HepG2 (cell line): ENCODE data around the gene TMEM253. TPM values are rescaled to one million over a fixed set of nuclear protein-coding genes. Genes with fewer than 3 reads are reported as not detected.

Experiments used
- CC2D1A ChIP-seq: sonication (generic); formaldehyde crosslinking; IDR thresholded peaks from 2 replicates; pipeline ENCODE4 v1.8.1; 2023; ENCODE audit warnings: mild to moderate bottlenecking, missing genetic modification reagents
- ETV5 ChIP-seq: IDR thresholded peaks from 2 replicates; pipeline ENCODE4 v1.6.1; 2018; ENCODE audit warnings: missing biosample characterization, missing genetic modification reagents, inconsistent platforms, borderline replicate concordance
- HNRNPH1 ChIP-seq: fragments of 200-400 bp; formaldehyde crosslinking; optimal IDR thresholded peaks from 2 replicates; pipeline ENCODE3; 2017; ENCODE audit warnings: mild to moderate bottlenecking, low read depth, low read length
- IKZF4 ChIP-seq: sonication (generic); formaldehyde crosslinking; IDR thresholded peaks from 2 replicates; pipeline ENCODE4 v1.5.1; 2020; ENCODE audit warnings: borderline replicate concordance, mild to moderate bottlenecking, low read depth, missing genetic modification reagents; ENCODE audit errors: not compliant biosample characterization
- MYC ChIP-seq: sonication (generic); formaldehyde crosslinking; IDR thresholded peaks from 2 replicates; pipeline ENCODE4 v1.9.0; 2021; ENCODE audit warnings: missing genetic modification reagents, borderline replicate concordance
- NCOA1 ChIP-seq: sonication (generic); formaldehyde crosslinking; IDR thresholded peaks from 2 replicates; pipeline ENCODE4 v1.9.0; 2021; ENCODE audit warnings: missing genetic modification reagents
- SCMH1 ChIP-seq: sonication (generic); formaldehyde crosslinking; IDR thresholded peaks from 2 replicates; pipeline ENCODE4 v1.9.0; 2021; ENCODE audit warnings: missing genetic modification reagents, mild to moderate bottlenecking, borderline replicate concordance
- SMAD1 ChIP-seq: sonication (generic); formaldehyde crosslinking; IDR thresholded peaks from 2 replicates; pipeline ENCODE4 v1.4.0; 2020; ENCODE audit warnings: missing genetic modification reagents, low read depth, mild to moderate bottlenecking, borderline replicate concordance
- TBL1XR1 ChIP-seq: fragments of 150-350 bp; IDR thresholded peaks from 2 replicates; pipeline ENCODE4 v1.6.1; 2014; ENCODE audit warnings: borderline replicate concordance, low read length; ENCODE audit not compliant: partially characterized antibody
- TEAD3 ChIP-seq: optimal IDR thresholded peaks from 2 replicates; pipeline ENCODE3; 2016; ENCODE audit warnings: borderline replicate concordance
- ZNF431 ChIP-seq: sonication (generic); formaldehyde crosslinking; IDR thresholded peaks from 2 replicates; pipeline ENCODE4 v1.9.0; 2022; ENCODE audit warnings: missing genetic modification reagents, low read depth, mild to moderate bottlenecking, borderline replicate concordance
- polyA plus RNA-seq, 8 experiments: library from polyadenylated mRNA; depleted of rRNA in 3 of 8; stranded (reverse) in 7 of 8; unstranded in 1 of 8; fragments of >200 nt; fragmentation: Illumina TruSeq in 4 of 8; extraction: Trizol in 4 of 8; gene quantifications; 2 replicates each; pipeline versions ENCODE4 v1.2.1 to v1.2.3, GENCODE V29; 2011 to 2016; ENCODE audit warnings: low read depth in 4 of 8, missing spikeins in 1 of 8, mixed read lengths in 1 of 8; ENCODE audit not compliant: insufficient read depth in 1 of 8
- total RNA-seq, 5 experiments: library from RNA; depleted of rRNA; stranded (reverse); fragments of >200 nt; fragmentation: Illumina TruSeq; extraction: Trizol; gene quantifications; 2 replicates each; pipeline ENCODE4 v1.2.3, GENCODE V29; 2016; ENCODE audit warnings: low read depth in 1 of 5
- TF ChIP-seq, protein P1 (sequence below): sonication (generic); formaldehyde crosslinking; IDR thresholded peaks from 2 replicates; pipeline ENCODE4 v1.8.1; 2023; ENCODE audit warnings: mild to moderate bottlenecking, missing genetic modification reagents
- TF ChIP-seq, protein P2 (sequence below): sonication (generic); formaldehyde crosslinking; IDR thresholded peaks from 2 replicates; pipeline ENCODE4 v1.5.0; 2020; ENCODE audit warnings: mild to moderate bottlenecking, missing genetic modification reagents
- TF ChIP-seq, protein P3 (sequence below): sonication (generic); formaldehyde crosslinking; IDR thresholded peaks from 2 replicates; pipeline ENCODE4 v1.4.0; 2020; ENCODE audit warnings: missing genetic modification reagents
- TF ChIP-seq, protein P4 (sequence below): sonication (generic); formaldehyde crosslinking; IDR thresholded peaks from 2 replicates; pipeline ENCODE4 v1.4.0; 2020; ENCODE audit warnings: missing genetic modification reagents

TMEM253 gene
- total and polyA plus RNA-seq, 2 of the 13 experiments (the other 11 are each of a cell fraction or from before 2014, with no cell fraction given): 0.29 to 0.45 TPM

DNA sequence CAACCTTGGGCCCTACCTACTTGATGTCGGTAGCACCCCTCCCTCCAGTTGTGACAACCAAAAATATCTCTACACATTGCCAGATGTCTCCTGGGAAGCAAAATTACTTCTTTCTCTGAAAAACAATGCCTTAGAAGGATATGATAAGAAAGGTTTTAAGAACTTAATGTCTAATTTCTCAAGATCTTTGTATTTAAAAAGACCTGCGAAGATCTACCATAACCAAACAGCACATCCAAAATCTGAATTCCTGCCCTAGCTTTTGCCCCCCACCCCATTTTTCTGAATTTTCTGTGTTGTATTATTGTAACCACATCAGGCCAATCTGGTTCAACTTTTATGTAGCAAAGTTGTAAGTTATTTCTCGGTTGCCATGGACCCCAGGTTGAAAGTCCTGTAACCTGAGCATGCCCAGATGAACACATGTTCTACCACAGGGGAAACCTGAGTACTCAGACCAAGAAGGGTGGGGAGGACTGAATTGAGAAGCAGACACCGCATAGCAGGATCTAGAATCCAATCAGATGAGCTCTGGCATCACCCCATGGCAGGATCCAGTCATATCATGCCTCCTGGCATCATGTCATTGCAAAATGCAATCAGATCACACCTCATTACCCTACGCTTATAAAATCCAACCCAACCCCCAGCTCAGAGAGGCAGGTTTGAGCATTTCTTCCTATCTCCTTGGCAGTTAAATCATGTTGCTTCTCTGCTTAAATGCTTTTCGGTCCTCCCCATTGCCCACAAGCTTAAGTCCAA lies 8.7 kb downstream of the TMEM253 start (continued):
- TF ChIP-seq, protein P1, sequence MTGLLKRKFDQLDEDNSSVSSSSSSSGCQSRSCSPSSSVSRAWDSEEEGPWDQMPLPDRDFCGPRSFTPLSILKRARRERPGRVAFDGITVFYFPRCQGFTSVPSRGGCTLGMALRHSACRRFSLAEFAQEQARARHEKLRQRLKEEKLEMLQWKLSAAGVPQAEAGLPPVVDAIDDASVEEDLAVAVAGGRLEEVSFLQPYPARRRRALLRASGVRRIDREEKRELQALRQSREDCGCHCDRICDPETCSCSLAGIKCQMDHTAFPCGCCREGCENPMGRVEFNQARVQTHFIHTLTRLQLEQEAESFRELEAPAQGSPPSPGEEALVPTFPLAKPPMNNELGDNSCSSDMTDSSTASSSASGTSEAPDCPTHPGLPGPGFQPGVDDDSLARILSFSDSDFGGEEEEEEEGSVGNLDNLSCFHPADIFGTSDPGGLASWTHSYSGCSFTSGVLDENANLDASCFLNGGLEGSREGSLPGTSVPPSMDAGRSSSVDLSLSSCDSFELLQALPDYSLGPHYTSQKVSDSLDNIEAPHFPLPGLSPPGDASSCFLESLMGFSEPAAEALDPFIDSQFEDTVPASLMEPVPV: no peak
- TF ChIP-seq, protein P2, sequence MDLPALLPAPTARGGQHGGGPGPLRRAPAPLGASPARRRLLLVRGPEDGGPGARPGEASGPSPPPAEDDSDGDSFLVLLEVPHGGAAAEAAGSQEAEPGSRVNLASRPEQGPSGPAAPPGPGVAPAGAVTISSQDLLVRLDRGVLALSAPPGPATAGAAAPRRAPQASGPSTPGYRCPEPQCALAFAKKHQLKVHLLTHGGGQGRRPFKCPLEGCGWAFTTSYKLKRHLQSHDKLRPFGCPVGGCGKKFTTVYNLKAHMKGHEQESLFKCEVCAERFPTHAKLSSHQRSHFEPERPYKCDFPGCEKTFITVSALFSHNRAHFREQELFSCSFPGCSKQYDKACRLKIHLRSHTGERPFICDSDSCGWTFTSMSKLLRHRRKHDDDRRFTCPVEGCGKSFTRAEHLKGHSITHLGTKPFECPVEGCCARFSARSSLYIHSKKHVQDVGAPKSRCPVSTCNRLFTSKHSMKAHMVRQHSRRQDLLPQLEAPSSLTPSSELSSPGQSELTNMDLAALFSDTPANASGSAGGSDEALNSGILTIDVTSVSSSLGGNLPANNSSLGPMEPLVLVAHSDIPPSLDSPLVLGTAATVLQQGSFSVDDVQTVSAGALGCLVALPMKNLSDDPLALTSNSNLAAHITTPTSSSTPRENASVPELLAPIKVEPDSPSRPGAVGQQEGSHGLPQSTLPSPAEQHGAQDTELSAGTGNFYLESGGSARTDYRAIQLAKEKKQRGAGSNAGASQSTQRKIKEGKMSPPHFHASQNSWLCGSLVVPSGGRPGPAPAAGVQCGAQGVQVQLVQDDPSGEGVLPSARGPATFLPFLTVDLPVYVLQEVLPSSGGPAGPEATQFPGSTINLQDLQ (CRISPR knock-in tag): no peak
- TF ChIP-seq TBL1XR1: no peak
- no peak for TF ChIP-seq ZNF431 (CRISPR knock-in tag)
- TF ChIP-seq, protein P3, sequence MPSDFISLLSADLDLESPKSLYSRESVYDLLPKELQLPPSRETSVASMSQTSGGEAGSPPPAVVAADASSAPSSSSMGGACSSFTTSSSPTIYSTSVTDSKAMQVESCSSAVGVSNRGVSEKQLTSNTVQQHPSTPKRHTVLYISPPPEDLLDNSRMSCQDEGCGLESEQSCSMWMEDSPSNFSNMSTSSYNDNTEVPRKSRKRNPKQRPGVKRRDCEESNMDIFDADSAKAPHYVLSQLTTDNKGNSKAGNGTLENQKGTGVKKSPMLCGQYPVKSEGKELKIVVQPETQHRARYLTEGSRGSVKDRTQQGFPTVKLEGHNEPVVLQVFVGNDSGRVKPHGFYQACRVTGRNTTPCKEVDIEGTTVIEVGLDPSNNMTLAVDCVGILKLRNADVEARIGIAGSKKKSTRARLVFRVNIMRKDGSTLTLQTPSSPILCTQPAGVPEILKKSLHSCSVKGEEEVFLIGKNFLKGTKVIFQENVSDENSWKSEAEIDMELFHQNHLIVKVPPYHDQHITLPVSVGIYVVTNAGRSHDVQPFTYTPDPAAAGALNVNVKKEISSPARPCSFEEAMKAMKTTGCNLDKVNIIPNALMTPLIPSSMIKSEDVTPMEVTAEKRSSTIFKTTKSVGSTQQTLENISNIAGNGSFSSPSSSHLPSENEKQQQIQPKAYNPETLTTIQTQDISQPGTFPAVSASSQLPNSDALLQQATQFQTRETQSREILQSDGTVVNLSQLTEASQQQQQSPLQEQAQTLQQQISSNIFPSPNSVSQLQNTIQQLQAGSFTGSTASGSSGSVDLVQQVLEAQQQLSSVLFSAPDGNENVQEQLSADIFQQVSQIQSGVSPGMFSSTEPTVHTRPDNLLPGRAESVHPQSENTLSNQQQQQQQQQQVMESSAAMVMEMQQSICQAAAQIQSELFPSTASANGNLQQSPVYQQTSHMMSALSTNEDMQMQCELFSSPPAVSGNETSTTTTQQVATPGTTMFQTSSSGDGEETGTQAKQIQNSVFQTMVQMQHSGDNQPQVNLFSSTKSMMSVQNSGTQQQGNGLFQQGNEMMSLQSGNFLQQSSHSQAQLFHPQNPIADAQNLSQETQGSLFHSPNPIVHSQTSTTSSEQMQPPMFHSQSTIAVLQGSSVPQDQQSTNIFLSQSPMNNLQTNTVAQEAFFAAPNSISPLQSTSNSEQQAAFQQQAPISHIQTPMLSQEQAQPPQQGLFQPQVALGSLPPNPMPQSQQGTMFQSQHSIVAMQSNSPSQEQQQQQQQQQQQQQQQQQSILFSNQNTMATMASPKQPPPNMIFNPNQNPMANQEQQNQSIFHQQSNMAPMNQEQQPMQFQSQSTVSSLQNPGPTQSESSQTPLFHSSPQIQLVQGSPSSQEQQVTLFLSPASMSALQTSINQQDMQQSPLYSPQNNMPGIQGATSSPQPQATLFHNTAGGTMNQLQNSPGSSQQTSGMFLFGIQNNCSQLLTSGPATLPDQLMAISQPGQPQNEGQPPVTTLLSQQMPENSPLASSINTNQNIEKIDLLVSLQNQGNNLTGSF (CRISPR knock-in tag): no peak
- no peak for TF ChIP-seq SCMH1 (CRISPR knock-in tag)
- TF ChIP-seq NCOA1 (CRISPR knock-in tag): no peak
- TF ChIP-seq ETV5 (CRISPR knock-in tag): no peak
- TF ChIP-seq SMAD1 (CRISPR knock-in tag): no peak
- no peak for TF ChIP-seq HNRNPH1
- no peak for TF ChIP-seq CC2D1A
- no peak for TF ChIP-seq MYC
- no peak for TF ChIP-seq IKZF4 (CRISPR knock-in tag)
- TF ChIP-seq, protein P4, sequence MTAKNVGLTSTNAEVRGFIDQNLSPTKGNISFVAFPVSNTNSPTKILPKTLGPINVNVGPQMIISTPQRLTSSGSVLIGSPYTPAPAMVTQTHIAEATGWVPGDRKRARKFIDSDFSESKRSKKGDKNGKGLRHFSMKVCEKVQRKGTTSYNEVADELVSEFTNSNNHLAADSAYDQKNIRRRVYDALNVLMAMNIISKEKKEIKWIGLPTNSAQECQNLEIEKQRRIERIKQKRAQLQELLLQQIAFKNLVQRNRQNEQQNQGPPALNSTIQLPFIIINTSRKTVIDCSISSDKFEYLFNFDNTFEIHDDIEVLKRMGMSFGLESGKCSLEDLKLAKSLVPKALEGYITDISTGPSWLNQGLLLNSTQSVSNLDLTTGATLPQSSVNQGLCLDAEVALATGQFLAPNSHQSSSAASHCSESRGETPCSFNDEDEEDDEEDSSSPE: 0 out of 2 replicates have a peak, but pooled peaks have one; percentile 23
- TF ChIP-seq TEAD3 (CRISPR knock-in tag): no peak
